ENCODE results near the gene HNRNPCL1.
"Not testable (repeated sequence)": the region's sequence is repeated elsewhere in the genome, so short reads cannot be mapped to it uniquely, and the experiment has no call there.

Gene HNRNPCL1

DNA sequence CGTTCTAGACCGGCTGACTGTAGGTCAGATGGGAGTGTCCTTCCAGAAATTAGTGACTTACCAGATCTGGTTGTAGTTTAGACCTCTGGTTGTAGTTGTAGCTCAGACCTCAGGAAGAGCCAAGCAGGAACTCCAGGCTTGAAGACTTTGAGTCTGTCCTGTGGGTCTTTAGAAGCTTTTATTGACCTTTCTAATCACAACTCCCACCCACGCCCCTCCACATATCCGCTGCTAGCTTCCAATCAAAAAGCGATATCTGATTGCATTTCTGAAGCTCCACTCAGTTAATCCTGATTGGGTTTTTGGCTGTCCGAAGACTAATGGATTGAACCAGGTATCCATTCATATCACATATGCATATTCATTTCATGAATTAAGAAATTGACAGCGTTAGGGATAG, at the start of gene HNRNPCL1:
TSS of gene HNRNPCL1 (minus strand) at position 101 of the 400 bp plus-strand sequence. CDS start 431 bp downstream, outside the sequence.
- not testable (repeated sequence) for DNase-seq

DNA sequence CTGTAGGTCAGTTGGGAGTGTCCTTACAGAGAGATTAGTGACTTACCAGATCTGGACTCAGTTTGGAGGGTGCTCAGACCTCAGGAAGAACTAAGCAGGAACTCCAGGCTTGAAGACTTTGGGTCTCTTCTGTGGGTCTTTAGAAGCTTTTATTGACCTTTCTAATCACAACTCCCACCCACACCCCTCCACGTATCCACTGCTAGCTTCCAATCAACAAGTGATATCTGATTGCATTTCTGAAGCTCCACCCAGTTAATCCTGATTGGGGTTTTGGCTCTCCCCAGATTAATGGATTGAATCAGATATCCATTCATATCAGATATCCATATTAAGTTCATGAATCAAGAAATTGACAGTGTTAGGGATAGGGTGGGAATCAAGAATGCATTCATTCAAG, 49.6 kb upstream of the HNRNPCL1 start, which contains the start of gene PRAMEF10:
TSS of gene PRAMEF10 (minus strand) at position 101 of the 400 bp plus-strand sequence. CDS start 2,423 bp downstream, outside the sequence.
- not testable (repeated sequence) for DNase-seq

DNA sequence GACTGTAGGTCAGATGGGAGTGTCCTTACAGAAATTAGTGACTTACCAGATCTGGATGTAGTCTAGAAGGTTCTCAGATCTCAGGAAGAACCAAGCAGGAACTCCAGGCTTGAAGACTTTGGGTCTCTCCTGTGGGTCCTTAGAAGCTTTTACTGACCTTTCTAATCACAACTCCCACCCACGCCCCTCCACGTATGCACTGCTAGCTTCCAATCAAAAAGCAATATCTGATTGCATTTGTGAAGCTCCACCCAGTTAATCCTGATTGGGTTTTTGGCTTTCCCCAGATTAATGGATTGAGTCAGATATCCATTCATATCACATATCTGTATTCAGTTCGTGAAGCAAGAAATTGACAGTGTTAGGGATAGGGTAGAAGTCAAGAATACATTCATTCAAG, 37.6 kb upstream of the HNRNPCL1 start, which contains the start of gene PRAMEF4:
TSS of gene PRAMEF4 (minus strand) at position 101 of the 400 bp plus-strand sequence. CDS start 2,807 bp downstream, outside the sequence.
- DNase-seq, result not testable (repeated sequence)

DNA sequence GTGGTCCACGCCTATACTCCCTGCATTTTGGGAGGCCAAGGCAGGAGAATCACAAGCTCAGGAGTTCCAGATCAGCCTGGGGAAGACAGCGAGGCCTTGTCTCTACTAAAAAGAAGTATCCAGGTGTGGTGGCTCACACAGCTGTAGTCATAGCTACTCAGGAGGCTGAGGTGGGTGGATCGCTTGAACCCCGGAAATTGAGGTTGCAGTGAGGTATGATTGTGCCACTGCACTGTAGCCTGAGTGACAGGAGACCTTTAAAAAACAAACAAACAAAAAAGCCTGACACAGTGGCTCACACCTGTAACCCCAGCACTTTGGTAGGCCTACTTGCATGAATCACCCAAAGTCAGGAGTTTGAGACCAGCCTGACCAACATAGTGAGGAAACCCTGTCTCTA, 29.9 kb upstream of the HNRNPCL1 start:
- not testable (repeated sequence) for DNase-seq

DNA sequence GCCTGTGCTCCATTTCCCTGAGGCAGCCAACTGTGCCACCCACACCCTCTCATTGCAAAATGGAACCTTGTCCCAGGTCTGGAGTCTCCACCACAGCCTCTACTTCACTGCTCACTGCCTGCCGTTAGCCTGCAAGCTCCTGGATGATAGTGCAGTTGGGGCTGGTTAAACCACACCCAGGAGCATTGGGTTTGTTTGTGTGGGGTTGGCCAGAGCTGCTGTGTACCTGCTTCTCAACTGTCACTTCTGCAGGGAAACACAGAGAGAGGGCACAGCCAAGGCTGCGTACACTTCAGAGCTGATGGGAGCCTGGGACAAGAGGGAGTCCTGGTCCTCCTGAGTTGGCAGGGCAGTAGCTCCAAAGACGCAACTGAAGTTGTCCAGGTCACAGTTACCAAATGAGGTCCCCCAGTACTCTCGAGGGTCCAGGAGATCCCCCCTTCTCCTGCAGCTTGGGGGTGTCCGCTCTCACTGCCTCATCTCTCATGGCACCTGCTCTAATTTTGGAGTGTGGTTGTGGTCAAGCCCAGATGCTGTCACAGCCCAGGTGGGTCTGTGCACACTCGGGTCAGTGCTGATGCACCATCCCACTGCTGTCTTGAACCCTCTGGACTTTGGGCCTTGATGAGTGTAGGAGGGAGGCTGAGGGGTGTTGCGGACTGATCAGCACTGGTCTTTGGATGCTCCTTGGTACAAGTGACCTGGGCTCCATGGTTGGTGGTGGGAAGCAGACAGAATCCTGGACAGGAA, 14.8 kb upstream of the HNRNPCL1 start:
- not testable (repeated sequence) for DNase-seq

DNA sequence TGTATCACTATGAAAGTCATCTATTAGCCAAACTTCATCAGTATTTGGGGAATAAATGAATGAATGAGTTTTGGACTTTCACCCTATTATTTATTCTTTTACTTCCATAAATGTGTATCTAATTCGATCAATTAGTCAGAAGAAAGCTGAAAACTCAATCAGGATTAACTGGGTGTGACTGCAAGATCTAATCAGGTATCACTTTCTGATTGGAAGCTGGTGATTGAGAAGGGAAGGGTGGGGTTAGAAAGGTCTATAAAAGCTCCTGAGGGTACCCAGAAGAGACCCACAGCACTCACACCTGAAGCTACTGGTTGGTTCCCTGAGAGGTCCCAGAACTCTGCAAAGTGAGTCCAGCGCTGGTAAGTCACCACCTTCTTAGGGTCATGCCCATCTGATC, 8.3 kb upstream of the HNRNPCL1 start, which contains the start of gene PRAMEF2:
TSS of gene PRAMEF2 (plus strand) at position 301 of the 400 bp plus-strand sequence. CDS start 1,924 bp downstream, outside the sequence.
- not testable (repeated sequence) for DNase-seq

DNA sequence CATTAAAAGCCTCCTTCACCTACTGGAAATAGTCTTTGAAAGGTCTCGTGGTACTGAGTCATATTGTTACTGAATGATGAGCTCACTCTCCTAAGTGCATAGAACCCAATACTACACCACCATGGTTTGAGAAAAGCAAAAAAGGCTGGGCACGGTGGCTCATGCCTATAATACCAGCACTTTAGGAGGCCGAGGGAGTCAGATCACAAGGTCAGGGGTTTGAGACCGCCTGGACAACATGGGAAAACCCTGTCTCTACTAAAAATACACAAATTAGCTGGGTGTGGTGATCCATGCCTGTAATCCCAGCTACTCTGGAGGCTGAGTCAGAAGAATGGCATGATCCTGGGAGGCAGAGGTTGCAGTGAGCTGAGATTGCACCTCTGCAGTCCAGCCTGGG, 3.3 kb upstream of the HNRNPCL1 start:
- no peak for DNase-seq

DNA sequence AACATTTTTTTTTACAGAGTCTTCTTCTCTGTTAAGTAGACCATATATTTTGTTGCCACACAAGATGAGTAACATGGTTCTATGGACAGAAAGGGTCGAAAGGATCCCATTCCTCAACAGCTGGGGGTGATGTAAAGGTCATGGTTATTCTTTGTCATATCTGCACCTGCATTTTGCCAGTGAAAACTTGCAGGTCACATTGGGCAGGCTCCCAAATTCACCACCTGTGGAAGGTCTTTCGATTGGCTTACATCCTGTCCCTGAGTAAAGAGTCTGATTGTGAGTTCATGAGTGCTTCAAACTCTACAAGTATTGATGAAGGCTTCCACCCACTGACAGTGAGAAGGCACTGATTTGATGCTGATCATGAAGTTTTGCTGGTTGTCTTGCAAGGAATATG, 15.3 kb downstream of the HNRNPCL1 start:
- not testable (repeated sequence) for DNase-seq

DNA sequence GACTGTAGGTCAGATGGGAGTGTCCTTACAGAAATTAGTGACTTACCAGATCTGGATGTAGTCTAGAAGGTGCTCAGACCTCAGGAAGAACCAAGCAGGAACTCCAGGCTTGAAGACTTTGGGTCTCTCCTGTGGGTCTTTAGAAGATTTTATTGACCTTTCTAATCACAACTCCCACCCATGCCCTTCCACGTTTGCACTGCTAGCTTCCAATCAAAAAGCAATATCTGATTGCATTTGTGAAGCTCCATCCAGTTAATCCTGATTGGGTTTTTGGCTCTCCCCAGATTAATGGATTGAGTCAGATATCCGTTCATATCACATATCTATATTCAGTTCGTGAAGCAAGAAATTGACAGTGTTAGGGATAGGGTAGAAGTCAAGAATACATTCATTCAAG, 17.2 kb downstream of the HNRNPCL1 start, which contains the start of gene PRAMEF11:
TSS of gene PRAMEF11 (minus strand) at position 101 of the 400 bp plus-strand sequence. CDS start 2,621 bp downstream, outside the sequence.
- DNase-seq, result not testable (repeated sequence)

DNA sequence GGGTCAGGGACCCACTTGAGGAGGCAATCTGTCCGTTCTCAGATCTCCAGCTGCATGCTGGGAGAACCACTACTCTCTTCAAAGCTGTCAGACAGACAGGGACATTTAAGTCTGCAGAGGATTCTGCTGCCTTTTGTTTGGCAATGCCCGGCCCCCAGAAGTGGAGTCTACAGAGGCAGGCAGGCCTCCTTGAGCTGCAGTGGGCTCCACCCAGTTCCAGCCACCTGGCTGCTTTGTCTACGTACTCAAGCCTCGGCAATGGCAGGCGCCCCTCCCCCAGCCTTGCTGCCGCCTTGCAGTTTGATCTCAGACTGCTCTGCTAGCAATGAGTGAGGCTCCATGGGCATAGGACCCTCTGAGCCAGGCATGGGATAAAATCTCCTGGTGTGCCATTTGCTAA, 29.5 kb downstream of the HNRNPCL1 start:
- DNase-seq, result not testable (repeated sequence)

DNA sequence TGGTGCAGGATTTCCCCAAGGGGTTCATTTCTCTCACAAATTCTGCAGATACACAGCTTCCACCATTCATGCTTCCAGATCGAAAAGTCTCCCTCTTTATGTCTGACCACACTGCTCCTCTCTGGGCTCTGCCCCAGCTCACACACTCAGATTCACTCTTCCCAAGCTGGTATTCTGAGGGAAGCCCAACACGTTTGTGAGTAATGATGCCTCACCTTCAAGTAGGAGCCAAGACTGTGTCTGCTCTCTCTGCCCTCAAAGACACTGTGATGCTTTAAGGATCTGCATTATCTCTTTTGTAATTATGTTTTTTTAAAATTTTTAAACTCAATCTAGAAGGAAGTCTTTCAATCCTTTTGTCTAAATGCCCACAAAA, 37.1 kb downstream of the HNRNPCL1 start:
- DNase-seq, result no peak

DNA sequence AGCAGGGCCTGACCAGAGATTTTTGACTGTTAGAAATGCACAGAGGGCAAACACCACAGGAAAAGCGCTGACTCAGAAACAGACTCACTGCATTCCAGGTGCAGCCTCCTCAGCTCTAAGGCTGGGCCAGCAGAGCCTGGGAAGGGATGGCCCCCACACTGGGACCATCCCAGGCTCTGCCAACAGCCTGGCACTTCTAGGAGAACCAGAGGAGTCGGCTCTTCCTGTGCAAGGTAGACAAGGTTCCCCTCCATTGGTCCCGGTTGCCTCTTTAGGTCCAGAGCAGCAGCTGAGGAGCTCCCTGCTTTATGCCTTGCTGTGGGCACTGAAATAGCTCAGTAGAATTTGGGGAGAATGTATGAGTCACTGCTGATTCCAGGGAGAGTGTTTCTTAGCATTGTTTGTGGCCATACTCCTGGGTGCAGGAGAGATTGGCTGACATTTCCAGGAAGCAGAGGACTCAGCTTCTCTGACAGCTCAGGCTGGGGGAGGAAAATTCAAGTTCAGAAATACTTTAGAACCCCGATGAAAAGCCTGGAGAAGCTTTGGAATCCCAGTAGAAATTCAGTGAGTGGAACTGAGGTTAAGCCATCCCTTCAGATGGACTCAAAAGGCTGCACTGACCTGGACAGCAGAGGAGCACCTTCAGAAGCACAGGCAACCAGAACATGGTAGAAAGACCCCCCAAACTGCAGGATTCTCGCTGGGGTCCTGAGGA, 37.7 kb downstream of the HNRNPCL1 start:
- no peak for DNase-seq

DNA sequence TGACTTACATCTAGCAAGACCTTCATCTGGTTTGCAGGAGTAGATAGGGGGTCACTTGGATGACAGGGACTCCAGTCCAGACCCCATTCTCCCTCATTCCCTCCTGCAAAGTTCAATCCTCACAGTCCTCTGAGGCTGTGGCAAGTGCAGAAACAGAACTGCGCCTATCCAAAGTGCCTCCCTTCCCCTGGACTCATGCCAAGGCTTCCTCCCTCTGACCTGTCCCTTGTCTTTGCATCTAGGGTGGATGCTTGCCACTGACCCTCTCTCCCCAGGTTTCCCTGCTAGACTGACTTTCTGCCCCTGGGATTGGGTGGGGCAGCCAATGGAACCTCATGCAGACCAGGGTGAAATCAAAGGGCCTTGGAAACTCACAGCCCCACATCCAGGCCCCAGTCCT, 38.6 kb downstream of the HNRNPCL1 start:
- no peak for DNase-seq

DNA sequence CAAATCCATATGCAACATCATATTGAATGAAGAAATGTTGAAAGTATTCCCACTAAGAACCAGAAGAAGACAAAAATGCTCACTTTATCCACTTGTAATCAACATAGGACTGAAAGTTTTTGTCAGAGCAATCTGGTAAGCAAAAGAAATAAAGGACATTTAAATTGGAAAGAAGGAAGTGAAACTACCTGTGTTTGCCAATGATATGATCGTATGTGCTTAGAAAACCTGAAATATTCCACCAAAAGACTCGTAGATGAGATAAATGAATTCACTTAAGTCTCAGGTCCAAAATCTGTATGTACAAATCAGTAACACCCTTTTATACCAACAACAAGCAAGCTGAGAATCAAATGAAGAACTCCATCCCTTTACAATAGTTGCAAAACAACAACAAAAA, 48.8 kb downstream of the HNRNPCL1 start:
- DNase-seq, result no peak

DNA sequence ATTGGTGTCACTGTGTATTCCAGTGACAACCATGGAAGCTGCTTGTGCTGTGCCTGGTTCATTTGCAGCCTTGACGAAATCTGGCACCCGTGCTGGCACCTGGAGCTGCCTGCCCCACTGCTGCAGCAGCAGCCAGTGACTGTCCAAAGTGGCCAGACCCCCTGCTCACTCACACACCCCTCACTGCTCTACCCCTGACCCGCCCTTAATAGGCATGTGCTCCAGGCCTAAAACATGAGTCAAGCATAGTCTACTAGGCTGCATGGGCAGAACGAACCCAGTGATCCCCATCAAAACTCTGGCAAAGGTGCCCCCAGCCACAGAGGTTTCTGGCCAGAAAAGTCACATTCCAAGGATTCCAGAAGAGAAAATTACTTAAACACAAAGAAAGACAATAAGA, 49.6 kb downstream of the HNRNPCL1 start:
- no peak for DNase-seq

Data from inflammatory macrophage treated with lipopolysaccharide for 4 hours (primary cell).